ENCODE measurements around the gene FAM124B.

The FAM124B gene, protein sequence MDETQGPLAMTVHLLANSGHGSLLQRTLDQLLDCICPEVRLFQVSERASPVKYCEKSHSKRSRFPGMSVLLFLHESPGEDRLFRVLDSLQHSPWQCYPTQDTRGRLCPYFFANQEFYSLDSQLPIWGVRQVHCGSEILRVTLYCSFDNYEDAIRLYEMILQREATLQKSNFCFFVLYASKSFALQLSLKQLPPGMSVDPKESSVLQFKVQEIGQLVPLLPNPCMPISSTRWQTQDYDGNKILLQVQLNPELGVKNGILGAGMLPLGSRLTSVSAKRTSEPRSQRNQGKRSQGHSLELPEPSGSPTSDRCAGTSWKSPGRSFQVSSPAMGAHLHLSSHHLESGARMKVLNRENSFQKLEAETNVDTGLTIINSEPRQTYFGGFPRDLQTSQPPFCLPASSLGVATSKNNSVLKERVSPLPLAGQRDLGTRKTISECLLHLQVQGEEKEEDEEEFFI

DNA sequence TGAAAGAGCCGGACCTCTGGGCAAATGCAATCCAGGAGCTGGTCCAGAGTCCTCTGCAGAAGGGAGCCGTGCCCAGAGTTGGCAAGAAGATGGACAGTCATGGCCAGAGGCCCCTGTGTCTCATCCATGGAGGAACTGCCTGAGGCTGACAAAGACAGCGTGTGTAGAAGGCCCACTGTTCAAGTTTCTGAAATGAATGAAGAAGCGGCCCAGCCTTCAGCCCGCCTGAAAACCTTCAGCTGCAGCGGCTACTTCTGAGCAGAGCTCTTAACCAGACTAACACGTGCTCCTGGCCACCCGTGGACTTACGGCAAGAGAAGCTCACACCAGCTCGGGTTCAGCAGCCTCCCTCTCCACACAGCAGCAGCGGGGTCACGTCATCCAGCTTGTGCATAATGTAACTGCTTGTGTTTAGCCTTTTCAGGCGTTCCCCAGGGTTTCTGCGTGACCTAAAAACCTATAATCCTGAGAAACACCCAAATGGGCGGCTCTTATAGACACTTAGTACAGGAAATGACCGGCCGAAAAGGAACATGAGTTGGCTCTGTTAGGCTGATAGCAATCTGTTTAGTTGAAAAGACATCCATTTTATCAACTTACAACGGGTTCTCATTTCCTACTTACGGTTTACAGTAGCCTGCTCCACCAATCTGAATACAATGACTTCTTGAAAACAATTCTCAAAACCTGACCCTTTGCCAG is at the start of gene FAM124B:
Gene FAM124B, minus strand, starts transcription at position 467 of the 702 bp plus-strand sequence. Its CDS starts 339 bp downstream, at position 128.
- DNase-seq (ENCODE audit: extremely low read depth in 1 of 2, low read depth in 1 of 2) = peak in 1 of 2 donors; percentile 15

DNA sequence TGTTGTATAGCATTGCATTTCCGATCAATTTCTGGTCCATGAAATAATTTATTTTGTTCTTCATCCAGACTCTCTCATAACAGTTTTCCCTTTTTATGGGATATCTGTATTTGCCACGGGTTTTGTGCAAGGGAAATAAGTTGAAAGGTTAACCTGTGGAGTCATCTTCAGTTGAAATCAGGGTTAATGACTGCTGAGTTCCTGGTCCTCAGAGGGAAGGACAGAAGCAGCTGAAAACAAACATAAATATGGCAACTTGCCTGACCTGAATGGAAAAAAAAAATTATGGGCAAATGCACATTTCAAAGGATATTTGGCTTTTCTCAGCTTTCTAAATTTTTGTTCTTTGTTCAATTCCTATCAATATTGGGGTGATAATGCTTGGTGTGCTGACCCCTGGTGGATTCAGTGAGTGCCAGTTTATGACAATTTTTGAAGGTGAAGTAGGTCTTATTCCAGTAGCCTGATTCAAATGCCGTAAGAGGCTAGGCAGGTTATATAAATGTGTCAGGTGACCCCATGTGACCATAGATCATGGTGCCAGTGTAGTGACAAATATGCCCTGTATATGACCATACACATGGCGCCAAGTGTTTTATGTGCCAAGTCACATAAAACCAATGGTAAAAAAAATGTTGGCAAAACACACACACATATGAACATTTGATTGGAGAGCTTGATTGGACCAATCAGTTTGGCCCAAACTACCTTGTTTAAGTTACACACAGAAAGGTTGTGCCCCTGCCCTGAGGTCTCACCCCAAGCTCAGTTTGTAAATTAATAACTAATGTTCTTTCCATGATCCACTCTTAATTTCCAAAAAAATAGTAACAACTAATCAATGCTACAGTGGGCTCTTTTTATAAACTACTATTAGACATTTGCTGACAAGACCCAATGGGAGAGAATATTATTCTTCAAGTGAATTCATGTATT is 47.6 kb upstream of the FAM124B start:
- no peak for DNase-seq (ENCODE audit: extremely low read depth in 1 of 2, low read depth in 1 of 2)

DNA sequence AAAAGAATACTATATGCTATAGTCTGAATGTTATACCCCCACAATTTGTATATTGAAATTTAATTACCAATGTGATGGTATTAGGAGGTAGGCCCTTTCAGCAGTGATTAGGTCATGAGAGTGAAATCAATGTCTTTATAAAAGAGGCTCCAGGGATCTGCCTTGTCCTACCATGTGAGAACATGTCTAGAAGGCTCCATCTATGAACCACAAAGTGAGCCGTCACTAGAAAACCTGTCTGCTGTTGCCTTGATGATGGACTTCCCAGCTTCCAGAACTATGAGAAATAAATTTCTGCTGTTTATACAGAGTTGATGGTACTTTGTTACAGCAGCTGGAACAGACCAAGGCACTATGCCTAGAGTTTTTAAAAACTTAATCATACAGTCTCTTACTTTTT is 46.3 kb upstream of the FAM124B start:
- DNase-seq (ENCODE audit: extremely low read depth in 1 of 2, low read depth in 1 of 2) = no peak

DNA sequence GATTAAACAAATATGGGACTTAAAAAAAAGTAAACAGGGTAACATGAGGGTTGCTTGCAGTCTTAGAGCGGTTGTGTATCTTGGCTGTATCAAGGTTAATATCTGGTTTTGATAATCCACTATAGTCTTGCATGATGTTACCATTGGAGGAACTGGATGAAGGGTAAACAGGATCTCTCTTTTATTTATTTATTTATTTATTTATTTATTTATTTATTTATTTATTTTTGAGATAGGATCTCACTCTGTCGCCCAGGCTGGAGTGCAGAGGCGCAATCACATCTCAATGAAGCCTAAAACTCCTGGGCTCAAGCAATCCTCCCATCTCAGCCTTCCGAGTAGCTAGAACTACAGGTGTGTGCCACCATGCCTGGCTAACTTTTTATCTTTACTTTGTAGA is 42.9 kb upstream of the FAM124B start:
- DNase-seq (ENCODE audit: extremely low read depth in 1 of 2, low read depth in 1 of 2) = no peak

DNA sequence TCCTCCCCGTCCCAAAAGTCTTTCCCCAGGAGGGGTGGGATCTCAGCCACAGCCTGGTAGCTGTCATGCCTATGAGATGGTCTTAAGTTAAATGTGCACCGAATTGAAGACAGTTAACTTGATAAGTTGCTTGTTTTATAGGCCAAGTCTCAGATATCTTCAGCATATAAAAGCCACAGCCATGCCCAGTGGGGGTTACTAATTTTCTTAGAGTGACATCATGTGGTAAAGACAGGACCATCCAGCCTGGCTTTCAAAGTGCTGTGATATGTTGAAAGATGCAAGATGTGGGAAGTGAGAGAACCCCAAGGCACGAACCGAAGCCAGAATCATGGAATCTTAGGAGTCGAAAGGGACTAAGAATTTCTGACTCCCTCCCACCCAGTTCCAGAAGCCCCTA is 42.1 kb upstream of the FAM124B start:
- no peak for DNase-seq (ENCODE audit: extremely low read depth in 1 of 2, low read depth in 1 of 2)

DNA sequence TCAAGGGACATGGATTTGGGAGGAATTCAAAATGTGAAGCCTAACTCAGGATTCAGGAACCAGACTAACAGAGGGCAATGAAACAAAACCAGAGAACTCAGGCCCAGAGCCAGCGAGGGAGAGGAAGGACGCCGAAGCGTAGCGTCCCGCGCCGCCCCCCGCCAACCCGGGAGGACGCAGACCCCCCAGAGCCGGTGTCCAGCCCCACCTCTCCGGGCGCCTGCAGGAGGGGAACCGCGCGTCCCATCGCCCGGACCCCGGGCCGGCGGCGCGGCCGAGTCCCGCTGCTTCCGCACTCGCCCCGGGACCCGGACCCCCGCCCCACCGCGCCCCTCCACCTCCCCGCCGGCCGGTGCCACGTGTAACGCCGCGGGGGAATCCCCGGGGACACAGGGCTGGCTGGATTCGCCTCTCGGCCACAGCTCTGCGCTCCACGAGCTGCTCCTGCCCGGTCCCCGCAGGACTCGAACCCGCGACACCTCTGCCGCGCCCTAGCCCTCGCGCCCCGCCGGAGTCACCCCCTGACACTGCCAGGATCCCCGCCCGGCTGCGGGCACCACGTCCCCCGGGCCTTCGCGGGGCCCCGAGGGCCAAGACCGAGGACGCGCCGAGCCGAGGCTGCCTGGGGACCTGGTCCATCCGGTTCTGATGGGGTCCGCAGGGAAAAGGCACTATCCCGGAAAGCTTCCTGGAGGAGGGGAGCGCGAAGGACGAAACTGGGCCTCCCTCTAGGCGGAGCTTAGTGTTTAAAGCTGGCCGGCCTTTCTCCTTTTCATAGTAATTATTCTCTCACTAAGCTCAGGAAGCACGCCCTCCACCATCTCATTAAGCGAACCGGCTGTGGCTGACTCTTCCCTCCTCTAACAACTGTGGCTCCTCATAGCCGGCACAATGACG is 40.4 kb upstream of the FAM124B start:
- no peak for DNase-seq (ENCODE audit: extremely low read depth in 1 of 2, low read depth in 1 of 2)

DNA sequence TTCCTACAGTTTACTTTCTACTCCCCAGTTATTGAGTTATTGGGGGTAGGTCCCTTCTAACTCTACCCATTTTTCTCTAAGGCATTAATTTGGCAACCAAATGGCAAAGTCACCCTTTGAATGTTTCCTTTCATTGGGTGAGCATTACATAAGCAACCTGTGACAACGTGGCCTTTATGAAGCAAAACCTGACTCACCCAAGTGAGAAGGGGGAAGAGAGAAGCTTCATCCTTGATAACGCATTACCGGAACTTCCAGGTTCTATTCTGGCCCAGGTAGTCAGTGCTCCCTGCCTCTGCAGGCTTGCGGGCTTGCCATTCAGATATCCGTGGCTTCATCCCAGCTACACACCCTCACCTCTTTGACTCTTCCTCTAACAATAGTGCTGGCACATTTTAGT is 39.1 kb upstream of the FAM124B start:
- DNase-seq (ENCODE audit: extremely low read depth in 1 of 2, low read depth in 1 of 2) = no peak

DNA sequence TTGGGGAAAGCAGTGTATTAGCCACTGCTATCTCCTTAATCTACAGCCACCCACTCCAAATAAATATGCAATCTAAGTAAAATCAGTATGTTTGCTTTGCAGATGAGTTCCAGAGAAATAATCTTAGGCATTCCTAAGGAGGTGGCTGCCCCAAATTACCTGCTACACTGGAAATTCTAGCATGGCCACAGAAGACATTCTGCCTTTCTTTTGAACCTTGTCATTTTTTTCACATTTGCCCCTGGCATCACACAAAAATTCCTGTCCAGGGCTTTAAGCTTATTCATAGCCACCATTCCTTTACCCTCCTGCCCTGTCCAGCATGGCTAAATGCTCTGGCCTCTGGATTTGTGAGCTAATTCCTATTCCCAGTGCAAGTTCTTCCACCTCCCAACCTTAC is 36.8 kb upstream of the FAM124B start:
- no peak for DNase-seq (ENCODE audit: extremely low read depth in 1 of 2, low read depth in 1 of 2)

DNA sequence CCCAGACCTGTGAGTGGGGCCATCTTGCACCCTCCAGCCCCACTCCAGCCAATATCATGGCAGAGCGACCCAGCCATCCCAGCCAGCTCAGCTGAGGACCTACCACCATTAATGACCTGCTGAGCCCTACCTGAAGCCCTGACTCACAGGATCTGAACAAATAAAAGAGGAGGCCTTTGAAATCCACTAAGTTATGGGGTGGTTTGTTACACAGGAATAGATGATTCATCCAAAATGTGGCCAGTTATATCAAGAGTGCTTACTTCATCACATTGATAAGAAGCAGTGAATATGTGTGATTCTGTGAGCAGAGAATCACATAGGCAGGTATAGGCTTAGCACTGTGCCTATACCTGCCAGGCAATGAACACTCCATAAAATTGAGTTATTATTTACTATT is 34.7 kb upstream of the FAM124B start:
- no peak for DNase-seq (ENCODE audit: extremely low read depth in 1 of 2, low read depth in 1 of 2)

DNA sequence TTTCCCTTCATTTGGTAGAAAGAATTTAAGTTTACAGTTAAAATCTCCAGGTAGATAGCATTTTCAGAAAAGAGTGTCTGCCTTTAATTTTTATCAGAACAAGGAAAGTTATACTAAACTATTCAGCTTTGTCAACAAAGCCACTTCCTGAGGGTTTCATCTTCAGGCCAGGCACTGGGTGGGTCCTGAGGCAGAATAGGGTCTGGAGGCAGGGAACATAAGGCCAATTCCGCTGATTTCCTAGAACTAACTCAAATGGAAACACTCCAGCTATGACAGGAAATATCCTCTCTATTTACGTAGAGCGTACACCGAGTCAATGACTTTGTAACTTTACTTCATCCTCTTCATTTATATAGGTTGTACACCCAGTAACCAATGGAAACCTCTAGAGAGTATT is 32.7 kb upstream of the FAM124B start:
- DNase-seq (ENCODE audit: extremely low read depth in 1 of 2, low read depth in 1 of 2) = no peak

DNA sequence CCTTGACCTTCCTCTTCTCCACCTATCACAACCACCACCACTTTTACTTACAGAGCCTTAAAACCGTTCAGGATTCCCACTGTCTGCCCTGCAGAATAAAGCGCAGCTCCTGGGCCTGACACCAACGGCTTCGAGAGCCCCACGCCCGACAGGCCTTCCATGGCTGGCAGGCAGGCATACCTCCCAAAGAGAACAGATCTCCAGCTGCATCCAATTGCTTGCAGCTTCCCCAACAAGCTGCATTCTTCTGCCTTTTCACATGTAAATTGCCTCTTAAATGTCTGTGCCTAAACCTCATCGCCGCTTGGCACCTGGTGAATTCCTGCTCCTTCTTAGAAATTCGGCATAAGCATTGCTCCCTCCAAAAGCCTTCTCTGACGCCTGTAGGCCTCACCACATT is 31.5 kb upstream of the FAM124B start:
- no peak for DNase-seq (ENCODE audit: extremely low read depth in 1 of 2, low read depth in 1 of 2)

DNA sequence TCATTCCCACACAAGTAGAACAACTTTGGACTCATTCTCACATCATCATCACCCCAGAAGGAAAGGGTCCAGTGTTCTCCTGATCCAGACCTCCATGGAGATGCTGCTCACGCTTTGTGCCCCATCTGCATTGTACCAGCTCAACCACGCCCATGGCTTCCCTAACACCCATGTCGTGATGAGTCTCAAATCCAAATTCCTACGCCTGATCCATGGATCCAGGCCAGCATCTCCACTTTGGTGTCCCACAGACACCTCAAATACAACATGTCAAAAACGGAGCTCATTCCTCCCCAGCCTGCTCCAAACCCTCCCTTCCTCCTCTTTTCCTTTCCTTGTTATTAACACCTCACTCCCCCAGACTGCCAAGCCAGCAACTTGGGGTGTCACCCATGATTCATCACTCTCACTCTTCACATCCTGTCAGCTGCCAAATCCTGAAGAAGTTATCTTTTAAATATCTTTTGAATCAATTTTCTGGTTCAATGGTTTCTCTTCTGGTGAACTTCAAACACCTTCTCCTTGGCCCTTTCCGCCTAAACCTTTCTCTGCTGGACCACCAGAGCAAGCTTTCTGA is 30.2 kb upstream of the FAM124B start:
- no peak for DNase-seq (ENCODE audit: extremely low read depth in 1 of 2, low read depth in 1 of 2)

DNA sequence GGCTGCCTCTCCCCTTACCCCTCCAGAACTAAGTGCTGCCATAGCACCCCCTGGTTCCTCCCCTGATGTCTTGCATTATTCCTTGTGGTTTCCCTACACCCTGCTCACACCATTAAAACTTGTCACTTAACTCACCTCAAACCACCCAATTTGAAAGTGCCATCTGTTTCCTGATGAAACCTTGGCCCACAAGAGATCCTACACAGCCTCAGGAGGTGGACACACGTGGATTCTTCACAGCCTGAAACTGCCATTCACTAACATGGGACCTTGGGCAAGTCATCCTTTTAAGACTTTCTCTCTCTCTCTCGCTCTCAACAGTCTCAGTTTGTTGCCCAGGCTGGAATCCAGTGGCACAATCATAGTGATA is 27.5 kb upstream of the FAM124B start:
- DNase-seq (ENCODE audit: extremely low read depth in 1 of 2, low read depth in 1 of 2) = no peak

DNA sequence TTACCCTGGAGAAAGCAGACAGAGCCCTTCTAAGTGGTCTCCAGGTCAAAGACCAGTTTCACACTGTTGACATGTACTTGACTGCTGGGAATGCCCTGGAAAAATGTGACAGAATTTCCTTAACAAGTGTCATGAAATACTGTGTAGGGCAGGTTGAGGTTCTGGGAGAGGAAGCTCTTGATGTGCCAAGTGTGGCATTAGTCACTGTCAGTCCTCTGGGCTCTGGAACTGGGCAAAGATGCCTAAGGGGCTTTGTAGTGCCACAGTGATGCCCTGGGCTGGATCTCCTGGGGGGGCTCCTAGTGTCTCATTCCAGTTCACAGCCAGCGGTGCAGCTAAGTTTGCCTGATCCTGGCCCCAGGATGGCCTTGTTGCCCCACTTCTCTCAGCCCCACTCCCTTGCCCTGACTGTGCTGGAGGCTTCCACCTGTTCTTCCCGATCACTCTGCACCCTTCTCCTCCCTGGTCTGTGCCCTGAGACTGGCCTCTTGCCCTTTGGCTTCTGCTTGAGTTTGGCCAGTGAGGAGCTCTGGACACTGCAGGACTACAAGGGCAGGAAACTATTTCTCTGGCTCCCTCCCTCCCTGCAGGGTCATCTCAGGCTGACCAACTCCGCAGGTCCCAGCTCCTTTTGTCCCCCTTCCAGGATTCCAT is 27.0 kb upstream of the FAM124B start:
- DNase-seq (ENCODE audit: extremely low read depth in 1 of 2, low read depth in 1 of 2) = no peak

DNA sequence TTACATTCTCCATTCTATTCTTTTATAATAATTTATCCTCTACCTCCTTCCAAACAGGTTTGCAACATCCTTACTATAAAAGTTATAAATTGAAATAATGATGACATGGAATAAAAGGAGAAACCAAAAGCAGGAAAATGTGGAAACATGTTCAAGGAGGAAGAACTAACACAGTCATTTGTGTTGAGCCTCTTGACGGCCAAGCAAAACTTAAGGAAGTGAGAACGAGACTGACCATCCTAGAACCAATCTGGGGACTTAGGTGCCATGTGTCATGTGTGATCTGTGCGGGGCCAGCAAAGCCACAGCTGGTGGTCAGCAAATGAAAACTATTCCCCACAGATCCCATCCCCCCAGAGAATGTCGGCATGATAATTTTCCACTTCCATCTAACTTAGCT is 25.6 kb upstream of the FAM124B start:
- no peak for DNase-seq (ENCODE audit: extremely low read depth in 1 of 2, low read depth in 1 of 2)

DNA sequence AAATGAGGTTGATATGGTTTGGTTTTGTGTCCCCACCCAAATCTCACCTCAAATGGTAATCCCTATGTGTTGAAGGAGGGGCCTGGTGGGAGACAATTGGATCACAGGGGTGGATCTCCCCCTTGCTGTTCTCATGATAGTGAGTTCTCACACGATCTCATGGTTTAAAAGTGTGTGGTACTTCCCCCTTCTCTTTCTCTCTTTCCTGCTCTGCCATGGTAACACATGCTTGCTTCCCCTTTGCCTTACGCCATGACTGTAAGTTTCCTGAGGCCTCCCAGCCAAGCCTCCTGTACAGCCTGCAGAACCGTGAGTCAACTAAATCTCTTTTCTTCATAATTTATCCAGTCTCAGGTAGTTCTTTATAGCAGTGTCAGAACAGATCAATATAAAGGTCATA is 24.7 kb upstream of the FAM124B start:
- no peak for DNase-seq (ENCODE audit: extremely low read depth in 1 of 2, low read depth in 1 of 2)

DNA sequence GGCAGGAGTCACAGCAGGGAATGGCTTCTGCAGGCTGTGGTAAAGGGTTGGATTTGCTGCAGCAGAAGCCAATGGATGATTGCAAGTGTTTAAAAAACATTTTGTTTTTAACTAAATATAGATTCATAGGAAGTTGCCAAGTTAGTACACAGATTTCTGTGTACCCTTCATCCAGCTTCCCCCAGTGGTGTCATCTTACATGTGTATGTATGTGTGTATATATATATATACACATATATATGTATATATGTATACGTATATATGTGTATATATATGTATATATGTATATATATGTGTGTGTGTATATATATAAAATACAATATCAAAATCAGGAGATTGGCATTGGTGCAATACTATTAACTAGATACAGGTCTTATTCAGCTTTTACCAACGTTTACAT is 19.2 kb upstream of the FAM124B start:
- no peak for DNase-seq (ENCODE audit: extremely low read depth in 1 of 2, low read depth in 1 of 2)

DNA sequence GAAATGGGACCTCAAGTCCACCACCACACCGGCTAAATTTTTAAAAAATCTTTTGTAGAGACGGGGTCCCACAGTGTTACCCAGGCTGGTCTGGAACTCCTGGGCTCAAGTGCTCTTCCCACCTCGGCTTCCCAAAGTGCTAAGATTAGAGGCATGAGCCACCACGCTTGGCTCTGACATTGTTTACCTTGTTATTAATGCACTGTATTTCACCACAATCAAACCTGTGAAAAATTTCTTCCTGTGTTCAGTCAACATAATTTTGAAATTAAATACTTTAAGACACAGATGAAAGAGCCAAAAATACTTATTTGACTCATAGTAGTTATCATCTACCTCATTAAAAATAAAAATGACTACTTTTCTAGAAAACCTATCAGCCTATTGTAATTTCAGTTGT is 16.0 kb upstream of the FAM124B start:
- DNase-seq (ENCODE audit: extremely low read depth in 1 of 2, low read depth in 1 of 2) = no peak

DNA sequence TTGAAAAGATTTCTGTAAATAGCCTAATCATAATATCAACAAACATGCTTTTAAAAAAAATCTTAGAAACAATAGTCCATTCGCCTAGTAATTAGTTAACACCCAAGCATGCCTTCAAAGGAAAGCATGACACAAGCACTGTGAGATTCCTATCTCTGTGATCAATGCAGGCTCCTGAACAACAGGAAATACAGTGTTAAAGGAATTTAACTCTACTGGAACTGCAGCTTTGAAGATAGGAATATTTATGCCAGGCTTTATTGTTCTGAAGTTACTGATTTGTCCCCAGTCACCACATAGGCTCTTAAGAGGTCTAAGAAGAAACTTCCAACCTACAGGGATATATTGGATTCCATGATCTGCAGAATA is 15.4 kb upstream of the FAM124B start:
- DNase-seq (ENCODE audit: extremely low read depth in 1 of 2, low read depth in 1 of 2) = no peak

Data from stimulated activated CD8-positive, alpha-beta memory T cell treated with anti-CD3 and anti-CD28 coated beads, Interleukin-7, amount 100 ng/mL, for 48 hours (primary cell).